Upper lobe of left lung (tissue), 6 donors: ENCODE results near the gene FAM222A. TPM values are rescaled to one million over a fixed set of nuclear protein-coding genes. Genes with fewer than 3 reads are reported as not detected.

Experiments
- ATAC-seq, 2 donors: fragments of 200-7000 bp; cut with Tn5 transposase; one replicate each; pipeline ENCODE4 v1.9.1; 2022; ENCODE audit warnings: mild to moderate bottlenecking in 2 of 2, moderate library complexity in 2 of 2; ENCODE audit not compliant: low FRiP score in 2 of 2
- DNase-seq, 2 donors: peaks; one replicate each; pipeline ENCODE4 v3.0.0-alpha.2; 2019 to 2020
- H3K27ac ChIP-seq, 4 donors: fragments of 200-600 bp; sonication (generic); one replicate each; pipeline ENCODE4 v1.5.1; 2016 to 2019
- H3K27me3 ChIP-seq, 4 donors: fragments of 200-600 bp; sonication (generic); one replicate each; pipeline ENCODE4 v1.5.1; 2017 to 2019
- H3K36me3 ChIP-seq, 4 donors: fragments of 200-600 bp; sonication (generic); one replicate each; pipeline ENCODE4 v1.5.1; 2016 to 2019
- H3K4me1 ChIP-seq, 4 donors: fragments of 200-600 bp; sonication (generic); one replicate each; pipeline ENCODE4 v1.5.1; 2018 to 2019
- H3K4me3 ChIP-seq, 4 donors: fragments of 200-600 bp; sonication (generic); one replicate each; pipeline ENCODE4 v1.5.1; 2017 to 2019; ENCODE audit warnings: mild to moderate bottlenecking in 2 of 4, moderate library complexity in 1 of 4
- H3K9me3 ChIP-seq, 4 donors: fragments of 200-600 bp; sonication (generic); one replicate each; pipeline ENCODE4 v1.5.1; 2018 to 2019
- EP300 ChIP-seq, 4 donors: sonication (generic); formaldehyde crosslinking; IDR thresholded peaks; one replicate each; pipeline ENCODE4 v1.5.1; 2017; ENCODE audit warnings: antibody characterized with exemption in 4 of 4, control low read depth in 2 of 4
- POLR2A ChIP-seq, 4 donors: fragments of 450-650 bp; IDR thresholded peaks; one replicate each; pipeline ENCODE4 v1.5.1; 2016 to 2017; ENCODE audit warnings: antibody characterized with exemption in 4 of 4, mild to moderate bottlenecking in 2 of 4
- POLR2AphosphoS5 ChIP-seq, 2 donors: sonication (generic); formaldehyde crosslinking; IDR thresholded peaks; one replicate each; pipeline ENCODE4 v1.5.1; 2017; ENCODE audit warnings: antibody characterized with exemption in 2 of 2
- WGBS, 2 donors: methylation state at CpG; one replicate each; pipeline ENCODE4 v1.1.5; 2017 to 2018; 5-methylcytosine and 5-hydroxymethylcytosine counted together
- total RNA-seq, 6 donors: library from RNA; depleted of rRNA in 4 of 6; stranded (reverse); fragments of >200 nt in 4 of 6; gene quantifications; one replicate each; pipeline versions ENCODE4 v1.1.0 to v1.2.1, GENCODE V29; 2016 to 2021
- TF ChIP-seq, protein P1 (sequence below), 6 experiments: fragments of 450-650 bp in 4 of 6; fragments of 200-600 bp in 2 of 6; sonication (generic) in 2 of 6; IDR thresholded peaks; one replicate each; pipeline ENCODE4 v1.5.1; 2016 to 2019; ENCODE audit warnings: antibody characterized with exemption in 6 of 6
- donor health status: DM: no; HTN: no; CAD: no; lungs with moderate emphysema.
- donor health status: DM: no; HTN: yes; CAD: no; lungs with severe emphysema.

The FAM222A gene
- total RNA-seq, 6 donors from 2014 or later: 1.0 to 7.3 (median 3.7) TPM

DNA sequence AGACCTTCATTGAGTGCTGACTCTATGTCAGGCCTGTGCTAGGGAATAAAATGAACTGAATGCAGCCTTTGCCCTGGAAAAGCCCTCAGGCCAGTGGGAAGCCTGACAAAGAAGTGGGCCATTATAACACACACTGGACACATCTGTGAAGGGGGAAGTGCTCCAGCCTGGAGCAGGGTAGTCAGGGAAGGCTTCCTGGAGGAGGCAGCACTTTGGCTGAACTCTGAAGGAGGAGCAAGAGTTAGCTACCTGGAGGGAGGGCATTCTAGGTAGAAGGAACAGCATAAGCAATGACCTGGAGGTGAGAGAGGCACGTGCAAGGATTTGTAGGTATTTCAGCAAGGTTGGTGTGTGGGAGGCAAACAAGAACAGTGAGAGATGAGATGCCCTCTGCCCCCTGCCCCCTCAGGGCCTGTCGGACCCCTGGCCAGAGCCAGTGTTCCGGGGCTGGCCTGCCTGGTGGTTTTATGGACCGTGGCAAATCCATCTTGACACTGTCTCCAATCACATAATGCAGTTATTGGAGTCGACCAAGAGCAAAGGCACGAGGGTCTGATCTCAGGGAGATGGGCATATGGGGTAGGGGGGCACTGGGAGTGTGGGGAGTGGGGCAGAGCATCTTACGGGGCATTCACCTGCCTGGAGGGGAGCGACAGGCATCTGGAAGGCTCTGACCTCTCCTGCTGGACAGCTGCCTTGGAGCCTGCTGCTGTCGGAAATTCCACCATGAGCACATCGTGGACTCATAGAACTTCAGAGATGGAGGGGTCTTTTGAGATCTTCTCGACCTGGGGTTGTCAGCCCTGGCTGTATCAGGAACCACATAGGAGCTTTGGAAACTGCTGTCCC is 2.7 kb upstream of the FAM222A start:
- ATAC-seq (no peak), DNase-seq (no peak)
- peaks cover 7 to 30% (median 13%) of the 10 kb centered on the region in 4 donors for H3K4me1 ChIP-seq
- peaks cover 0 to 19% (median 6%) of the 10 kb centered on the region in 4 donors for H3K27me3 ChIP-seq
- H3K9me3 ChIP-seq: no peaks in the 10 kb centered on the region
- H3K4me3 ChIP-seq: no peak overlapping the region
- no peak overlapping the region for H3K27ac ChIP-seq
- WGBS, 2 donors: 57 to 59% methylated on average over 7 to 11 of the region's 11 CpGs
- no peaks in the 10 kb centered on the region for H3K36me3 ChIP-seq
- no peak for TF ChIP-seq POLR2AphosphoS5 (IDR thresholded peaks at IDR 0.05)
- TF ChIP-seq POLR2A (IDR thresholded peaks at IDR 0.05): no peak
- TF ChIP-seq, protein P1, sequence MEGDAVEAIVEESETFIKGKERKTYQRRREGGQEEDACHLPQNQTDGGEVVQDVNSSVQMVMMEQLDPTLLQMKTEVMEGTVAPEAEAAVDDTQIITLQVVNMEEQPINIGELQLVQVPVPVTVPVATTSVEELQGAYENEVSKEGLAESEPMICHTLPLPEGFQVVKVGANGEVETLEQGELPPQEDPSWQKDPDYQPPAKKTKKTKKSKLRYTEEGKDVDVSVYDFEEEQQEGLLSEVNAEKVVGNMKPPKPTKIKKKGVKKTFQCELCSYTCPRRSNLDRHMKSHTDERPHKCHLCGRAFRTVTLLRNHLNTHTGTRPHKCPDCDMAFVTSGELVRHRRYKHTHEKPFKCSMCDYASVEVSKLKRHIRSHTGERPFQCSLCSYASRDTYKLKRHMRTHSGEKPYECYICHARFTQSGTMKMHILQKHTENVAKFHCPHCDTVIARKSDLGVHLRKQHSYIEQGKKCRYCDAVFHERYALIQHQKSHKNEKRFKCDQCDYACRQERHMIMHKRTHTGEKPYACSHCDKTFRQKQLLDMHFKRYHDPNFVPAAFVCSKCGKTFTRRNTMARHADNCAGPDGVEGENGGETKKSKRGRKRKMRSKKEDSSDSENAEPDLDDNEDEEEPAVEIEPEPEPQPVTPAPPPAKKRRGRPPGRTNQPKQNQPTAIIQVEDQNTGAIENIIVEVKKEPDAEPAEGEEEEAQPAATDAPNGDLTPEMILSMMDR (IDR thresholded peaks at IDR 0.05): no peak
- no peak for TF ChIP-seq EP300 (IDR thresholded peaks at IDR 0.05)

DNA sequence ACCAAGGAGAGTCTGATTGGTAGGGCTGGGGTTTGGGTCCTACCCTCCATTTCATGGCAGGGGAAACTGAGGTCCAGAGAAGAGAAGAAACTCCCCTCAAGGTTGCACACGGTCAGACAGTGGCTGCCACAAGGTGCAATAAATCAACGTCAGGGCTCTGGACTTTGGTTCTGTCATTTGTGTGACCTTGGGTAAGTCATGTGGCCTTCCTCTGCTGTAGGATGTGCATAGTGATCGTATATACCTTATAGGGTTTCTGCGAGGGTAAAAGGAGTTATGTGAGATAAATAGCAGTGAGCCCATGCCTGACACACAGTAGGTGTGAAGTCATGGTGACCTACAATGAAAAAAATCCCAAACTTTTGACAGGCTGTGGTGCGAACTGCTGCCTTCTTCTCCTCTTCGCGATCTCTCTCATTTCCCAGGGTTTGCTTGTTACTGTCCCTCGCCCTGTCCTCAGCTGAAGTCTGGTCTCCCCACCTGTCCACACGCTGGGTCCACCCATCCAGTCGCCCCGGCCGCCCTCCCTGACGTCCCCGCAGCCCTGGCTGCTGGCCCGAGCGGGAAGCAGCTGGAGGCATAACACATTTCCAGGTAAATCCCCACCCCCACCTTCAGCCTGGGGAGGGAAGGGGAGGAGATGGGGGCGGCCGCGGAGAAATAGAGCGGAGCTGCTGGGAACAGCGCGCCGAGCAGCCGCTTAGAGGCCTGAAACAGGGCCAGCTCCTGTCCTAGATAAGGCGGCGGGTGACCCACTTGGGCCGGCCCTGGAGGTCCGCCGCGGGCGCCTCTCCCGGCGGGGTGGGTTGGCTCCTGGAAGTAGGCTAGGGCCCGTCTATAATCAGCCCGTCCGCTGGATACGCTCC is 1.8 kb upstream of the FAM222A start:
- ATAC-seq (no peak), DNase-seq (peak in 1 of 2 donors; percentile 83)
- Histone ChIP-seq H3K36me3 (no peaks in the 10 kb centered on the region), H3K27me3 (peaks cover 0 to 19% (median 6%) of the 10 kb centered on the region in 4 donors), H3K4me1 (peaks cover 7 to 39% (median 17%) of the 10 kb centered on the region in 4 donors), H3K9me3 (no peaks in the 10 kb centered on the region), H3K4me3 (no peak overlapping the region), H3K27ac (no peak overlapping the region)
- WGBS, 2 donors: 24 to 28% methylated on average over 19 to 25 of the region's 37 CpGs
- no peak for TF ChIP-seq EP300 (IDR thresholded peaks at IDR 0.05)
- TF ChIP-seq POLR2A (IDR thresholded peaks at IDR 0.05): no peak
- TF ChIP-seq POLR2AphosphoS5 (IDR thresholded peaks at IDR 0.05): no peak
- TF ChIP-seq, protein P1 (IDR thresholded peaks at IDR 0.05): no peak

DNA sequence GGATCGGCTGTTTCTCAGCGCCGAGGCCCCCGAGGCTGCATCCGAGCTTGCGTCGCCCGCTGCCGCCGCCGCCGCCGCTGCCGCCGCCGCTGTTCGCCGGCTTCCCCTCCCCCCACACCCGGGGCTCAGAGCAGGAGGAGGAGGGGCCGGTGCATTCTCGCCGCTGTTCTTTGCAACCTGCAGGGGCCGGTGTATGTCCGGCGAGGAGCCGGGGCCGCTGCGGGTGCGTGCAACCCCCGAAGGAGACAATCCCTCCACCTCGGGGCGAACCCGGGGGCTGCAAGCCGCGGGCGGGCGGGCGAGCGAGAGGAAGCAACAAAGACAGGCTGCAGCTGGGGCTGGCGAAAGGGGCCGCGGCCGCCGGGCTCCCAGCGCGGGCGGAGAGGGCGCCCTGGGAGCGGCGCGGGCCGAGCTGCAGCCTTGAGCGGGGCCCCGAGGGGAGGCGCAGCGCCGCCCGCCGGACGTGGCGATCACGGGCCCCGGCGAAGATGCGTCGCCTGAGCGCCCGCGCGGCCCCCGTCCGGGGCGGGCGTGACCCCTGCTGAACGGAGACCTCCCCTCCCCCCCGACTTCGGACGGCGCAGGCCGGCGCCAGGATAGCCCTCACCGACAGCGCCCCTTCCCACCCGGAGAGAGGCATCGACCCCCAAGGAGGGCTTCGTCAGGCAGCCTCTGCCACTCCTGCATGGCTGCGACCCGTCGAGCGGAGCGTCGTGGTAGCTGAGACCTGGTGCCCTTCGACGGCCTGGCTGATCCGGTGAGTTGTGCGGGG is 702 bp downstream of the FAM222A start:
- 3% methylated on average over 61 of the region's 96 CpGs; no CpG with 5 or more reads in 1 of the 2 donors for WGBS, 2 donors
- TF ChIP-seq, protein P1 (IDR thresholded peaks at IDR 0.05): peak in 4 of 6 experiments; percentile 29 to 51 (median 46)
- TF ChIP-seq POLR2AphosphoS5 (IDR thresholded peaks at IDR 0.05): no peak
- TF ChIP-seq EP300 (IDR thresholded peaks at IDR 0.05): no peak
- Histone ChIP-seq H3K27me3 (peaks cover 0 to 23% (median 6%) of the 10 kb centered on the region in 4 donors), H3K36me3 (no peaks in the 10 kb centered on the region), H3K4me3 (peak overlapping the region; percentile 54 to 82 (median 78)), H3K9me3 (no peaks in the 10 kb centered on the region), H3K27ac (peak overlapping the region in 2 of 4 donors; percentile 25 to 72), H3K4me1 (peaks cover 8 to 52% (median 17%) of the 10 kb centered on the region in 4 donors)
- ATAC-seq (peak in 1 of 2 donors; percentile 2), DNase-seq (peak; percentile 56 to 92)

DNA sequence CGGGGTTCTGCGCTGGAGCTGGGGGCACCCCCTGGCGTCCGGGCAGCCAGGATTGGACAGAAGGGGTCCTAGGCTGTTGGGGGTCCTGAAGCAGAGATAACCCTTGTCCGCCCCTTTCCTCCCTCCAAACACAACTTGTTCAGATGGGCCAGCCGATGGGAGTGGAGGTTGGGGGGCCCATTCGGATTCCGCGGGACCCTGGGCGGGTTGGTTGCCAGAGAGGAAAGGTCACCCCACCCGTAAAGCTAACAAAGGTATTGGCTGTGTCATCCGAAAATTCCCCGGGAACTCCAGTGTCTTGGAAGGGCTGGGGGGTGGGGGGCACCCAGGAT is 1.3 kb downstream of the FAM222A start:
- WGBS, 2 donors: 26 to 35% methylated on average over 8 to 13 of the region's 13 CpGs
- ATAC-seq (no peak), DNase-seq (no peak)
- no peaks in the 10 kb centered on the region for H3K36me3 ChIP-seq
- H3K27ac ChIP-seq: peak overlapping the region in 2 of 4 donors; percentile 46 to 72
- TF ChIP-seq POLR2A (IDR thresholded peaks at IDR 0.05) (no peak), EP300 (IDR thresholded peaks at IDR 0.05) (no peak), POLR2AphosphoS5 (IDR thresholded peaks at IDR 0.05) (no peak)
- TF ChIP-seq, protein P1 (IDR thresholded peaks at IDR 0.05): no peak
- H3K4me1 ChIP-seq: peaks cover 11 to 58% (median 18%) of the 10 kb centered on the region in 4 donors
- H3K9me3 ChIP-seq: no peaks in the 10 kb centered on the region
- H3K4me3 ChIP-seq: peak overlapping the region; percentile 54 to 82 (median 78)
- peaks cover 0 to 23% (median 6%) of the 10 kb centered on the region in 4 donors for H3K27me3 ChIP-seq
